Measurements from ENCODE around the gene RILPL1. TPM values are rescaled to one million over a fixed set of nuclear protein-coding genes. Genes with fewer than 3 reads are reported as not detected.
"Not testable (repeated sequence)": the region's sequence is repeated elsewhere in the genome, so short reads cannot be mapped to it uniquely, and the experiment has no call there.

The RILPL1 gene
- total and polyA plus RNA-seq, 12 donors, result 12.9 to 42.9 (median 20.6) TPM

DNA sequence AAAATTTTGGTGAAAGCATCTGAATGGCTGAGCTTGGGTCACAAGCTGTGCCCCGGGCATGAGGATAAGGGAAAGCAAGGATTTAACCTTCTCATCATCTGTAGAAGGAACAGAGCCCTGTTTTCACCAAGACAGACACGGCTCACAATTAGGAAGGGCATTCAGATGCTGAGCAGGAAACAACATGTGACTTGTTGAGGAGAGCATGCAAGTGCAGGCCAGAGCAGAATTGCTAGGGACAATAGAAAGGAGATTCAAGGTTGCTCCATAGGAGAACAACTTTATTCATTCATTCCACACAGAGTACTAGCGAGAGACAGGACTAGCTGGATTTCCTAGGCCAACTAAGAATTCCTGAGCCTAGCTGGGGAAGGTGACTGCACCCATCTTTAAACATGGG, 14.6 kb upstream of the RILPL1 start:
- Histone ChIP-seq H3K4me3 (no peak overlapping the region), H3K9me3 (replicated peaks in 1 of 3) (no peaks in the 10 kb centered on the region), H3K27me3 (no peaks in the 10 kb centered on the region), H3K36me3 (replicated peaks in 1 of 2) (no peaks in the 10 kb centered on the region), H3K27ac (no peak overlapping the region), H3K4me1 (replicated peaks in 1 of 2) (no peaks in the 10 kb centered on the region)
- 60 to 63% (median 63%) methylated on average over 3 of the region's 3 CpGs for WGBS, 4 donors
- intact Hi-C loops (cut with DNase I), result no loop called here
- DNase-seq, result no peak
- TF ChIP-seq, protein P1, sequence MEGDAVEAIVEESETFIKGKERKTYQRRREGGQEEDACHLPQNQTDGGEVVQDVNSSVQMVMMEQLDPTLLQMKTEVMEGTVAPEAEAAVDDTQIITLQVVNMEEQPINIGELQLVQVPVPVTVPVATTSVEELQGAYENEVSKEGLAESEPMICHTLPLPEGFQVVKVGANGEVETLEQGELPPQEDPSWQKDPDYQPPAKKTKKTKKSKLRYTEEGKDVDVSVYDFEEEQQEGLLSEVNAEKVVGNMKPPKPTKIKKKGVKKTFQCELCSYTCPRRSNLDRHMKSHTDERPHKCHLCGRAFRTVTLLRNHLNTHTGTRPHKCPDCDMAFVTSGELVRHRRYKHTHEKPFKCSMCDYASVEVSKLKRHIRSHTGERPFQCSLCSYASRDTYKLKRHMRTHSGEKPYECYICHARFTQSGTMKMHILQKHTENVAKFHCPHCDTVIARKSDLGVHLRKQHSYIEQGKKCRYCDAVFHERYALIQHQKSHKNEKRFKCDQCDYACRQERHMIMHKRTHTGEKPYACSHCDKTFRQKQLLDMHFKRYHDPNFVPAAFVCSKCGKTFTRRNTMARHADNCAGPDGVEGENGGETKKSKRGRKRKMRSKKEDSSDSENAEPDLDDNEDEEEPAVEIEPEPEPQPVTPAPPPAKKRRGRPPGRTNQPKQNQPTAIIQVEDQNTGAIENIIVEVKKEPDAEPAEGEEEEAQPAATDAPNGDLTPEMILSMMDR (IDR thresholded peaks at IDR 0.05), result no peak

DNA sequence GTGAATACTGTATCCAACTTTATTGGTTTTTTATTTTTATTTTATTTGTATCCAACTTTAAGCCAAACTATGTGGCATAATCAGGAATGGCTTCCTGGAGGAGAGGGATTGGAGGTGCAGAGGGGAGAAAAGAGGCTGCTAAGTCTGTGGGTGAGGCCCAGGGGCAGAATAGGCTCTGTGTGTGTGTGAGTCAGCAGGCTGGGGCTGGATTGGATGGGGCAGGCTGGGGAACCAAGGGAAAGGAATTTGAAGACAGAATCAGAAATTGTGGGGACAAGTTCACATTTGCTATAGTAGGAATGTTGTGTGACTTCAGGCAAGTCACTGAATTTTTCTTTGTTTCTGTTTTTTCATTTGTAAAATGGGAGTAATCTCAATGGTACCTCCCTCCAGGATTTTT, 12.8 kb upstream of the RILPL1 start:
- Histone ChIP-seq H3K27me3 (no peaks in the 10 kb centered on the region), H3K9me3 (replicated peaks in 1 of 3) (no peaks in the 10 kb centered on the region), H3K36me3 (replicated peaks in 1 of 2) (no peaks in the 10 kb centered on the region), H3K27ac (no peak overlapping the region), H3K4me1 (replicated peaks in 1 of 2) (no peaks in the 10 kb centered on the region), H3K4me3 (no peak overlapping the region)
- intact Hi-C loops (cut with DNase I), result no loop called here
- no peak for TF ChIP-seq POLR2A (IDR thresholded peaks at IDR 0.05)
- TF ChIP-seq, protein P1 (IDR thresholded peaks at IDR 0.05), result no peak
- no peak for DNase-seq

- 89 to 95% (median 93%) methylated on average over 4 of the region's 4 CpGs for WGBS, 4 donors
- no peaks in the 10 kb centered on the region for H3K9me3 ChIP-seq (replicated peaks in 1 of 3)
- no peak for DNase-seq
- no peak overlapping the region for H3K4me3 ChIP-seq
- no peaks in the 10 kb centered on the region for H3K4me1 ChIP-seq (replicated peaks in 1 of 2)
- H3K27ac ChIP-seq, result no peak overlapping the region
- intact Hi-C loops (cut with DNase I), result no loop called here
- no peaks in the 10 kb centered on the region for H3K36me3 ChIP-seq (replicated peaks in 1 of 2)
- no peak for TF ChIP-seq POLR2A (IDR thresholded peaks at IDR 0.05)
- TF ChIP-seq, protein P1 (IDR thresholded peaks at IDR 0.05), result no peak
- H3K27me3 ChIP-seq, result no peaks in the 10 kb centered on the region
Observed at GRCh38 chr12:123543541-123543940, 10.0 kb upstream of the RILPL1 start.

DNA sequence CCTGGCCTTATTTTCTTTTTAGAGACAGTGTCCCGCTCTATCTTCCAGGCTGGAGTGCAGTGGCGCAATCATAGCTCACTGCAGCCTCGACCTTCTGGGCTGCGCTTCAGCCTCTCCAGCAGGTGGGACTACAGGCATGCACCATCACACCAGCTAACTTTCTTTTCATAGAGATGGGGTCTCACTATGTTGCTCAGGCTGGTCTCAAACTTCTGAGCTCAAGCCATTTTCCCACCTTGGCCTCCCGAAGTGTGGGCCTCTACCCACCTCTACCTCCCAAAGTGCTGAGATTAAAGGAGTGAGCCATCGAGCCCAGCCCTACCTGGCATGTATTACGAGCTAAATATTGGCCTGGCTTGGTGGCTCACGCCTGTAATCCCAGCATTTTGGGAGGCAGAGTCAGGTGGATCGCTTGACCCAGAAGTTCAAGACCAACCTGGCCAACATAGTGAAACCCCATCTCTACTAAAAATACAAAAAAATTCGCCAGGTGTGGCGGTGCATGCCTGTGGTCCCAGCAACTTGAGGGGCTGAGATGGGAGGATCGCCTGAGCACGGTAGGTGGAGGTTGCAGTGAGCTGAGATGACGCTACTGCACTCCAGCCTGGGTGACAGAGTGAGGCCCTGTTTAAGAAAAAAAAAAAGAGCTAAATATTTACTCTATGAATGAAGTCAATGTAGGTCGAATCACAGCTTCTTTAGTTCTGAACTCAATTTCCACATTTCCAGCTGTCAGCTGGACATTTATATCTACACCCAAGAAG, 7.6 kb upstream of the RILPL1 start:
- H3K4me3 ChIP-seq, result no peak overlapping the region
- DNase-seq, result no peak

GRCh38 chr12:123535952-123536351, 2.4 kb upstream of the RILPL1 start:
- intact Hi-C loops (cut with DNase I), result loop anchor here in 1 of 2 donors (5.0 kb wide), 1 partner anchor 46 kb away; the partner anchor contains the start of gene TMED2
- not testable (repeated sequence) for H3K27me3 ChIP-seq
- WGBS, 4 donors, result 73 to 84% (median 82%) methylated on average over 11 of the region's 11 CpGs

More for the DNA sequence above, 7.6 kb upstream of the RILPL1 start:
- TF ChIP-seq POLR2A (IDR thresholded peaks at IDR 0.05), result no peak
- TF ChIP-seq, protein P1 (IDR thresholded peaks at IDR 0.05), result no peak
- 87 to 90% (median 89%) methylated on average over 13 to 15 of the region's 15 CpGs for WGBS, 4 donors
- intact Hi-C loops (cut with DNase I), result no loop called here
- Histone ChIP-seq H3K4me1 (replicated peaks in 1 of 2) (no peaks in the 10 kb centered on the region), H3K9me3 (replicated peaks in 1 of 3) (no peaks in the 10 kb centered on the region), H3K27me3 (no peaks in the 10 kb centered on the region), H3K27ac (no peak overlapping the region), H3K36me3 (replicated peaks in 1 of 2) (no peaks in the 10 kb centered on the region)

More at GRCh38 chr12:123535952-123536351, 2.4 kb upstream of the RILPL1 start:
- peaks cover 22% of the 10 kb centered on the region in 2 donors for H3K4me1 ChIP-seq (replicated peaks in 1 of 2)
- DNase-seq; H3K9me3 ChIP-seq (replicated peaks in 1 of 3); H3K27ac ChIP-seq; H3K4me3 ChIP-seq; H3K36me3 ChIP-seq (replicated peaks in 1 of 2): not testable (repeated sequence)
